ENCODE results near the gene DNAH10. TPM values are rescaled to one million over a fixed set of nuclear protein-coding genes. Genes with fewer than 3 reads are reported as not detected.
A peak's percentile ranks its signal among the peaks of the same experiment; 100 is the strongest.

The DNAH10 gene
- total RNA-seq, 4 donors from 2014 or later: under 0.01 to 1.7 (median 0.28) TPM

GRCh38 chr12:123760267-123760938 lies 1.7 kb upstream of the DNAH10 start:
- no peak for DNase-seq
- Histone ChIP-seq H3K4me1 (peaks cover 0 to 32% (median 4%) of the 10 kb centered on the region in 4 donors), H3K4me3 (no peak overlapping the region), H3K36me3 (peaks cover 0 to 24% (median 0%) of the 10 kb centered on the region in 3 donors), H3K27me3 (no peaks in the 10 kb centered on the region), H3K9me3 (no peaks in the 10 kb centered on the region), H3K27ac (no peak overlapping the region)
- no peak for TF ChIP-seq CTCF (IDR thresholded peaks at IDR 0.05)
- TF ChIP-seq POLR2A (IDR thresholded peaks at IDR 0.05): no peak

GRCh38 chr12:123762715-123763052 lies 583 bp downstream of the DNAH10 start:
- no peak for DNase-seq
- H3K36me3 ChIP-seq: peaks cover 0 to 7% (median 0%) of the 10 kb centered on the region in 3 donors

GRCh38 chr12:123763093-123763492 lies 992 bp downstream of the DNAH10 start:
- DNase-seq: peak in 1 of 3 donors; percentile 56
- H3K4me1 ChIP-seq: peaks cover 0 to 32% (median 4%) of the 10 kb centered on the region in 4 donors
- H3K9me3 ChIP-seq: no peaks in the 10 kb centered on the region
- no peak for TF ChIP-seq CTCF (IDR thresholded peaks at IDR 0.05)
- TF ChIP-seq POLR2A (IDR thresholded peaks at IDR 0.05): no peak
- peaks cover 0 to 7% (median 0%) of the 10 kb centered on the region in 3 donors for H3K36me3 ChIP-seq
- H3K4me3 ChIP-seq: peak overlapping the region in 1 of 4 donors; percentile 59
- H3K27me3 ChIP-seq: no peaks in the 10 kb centered on the region
- H3K27ac ChIP-seq: no peak overlapping the region

More at GRCh38 chr12:123762715-123763052, 583 bp downstream of the DNAH10 start:
- Histone ChIP-seq H3K9me3 (no peaks in the 10 kb centered on the region), H3K27ac (no peak overlapping the region), H3K27me3 (no peaks in the 10 kb centered on the region), H3K4me1 (peaks cover 0 to 32% (median 4%) of the 10 kb centered on the region in 4 donors), H3K4me3 (peak overlapping the region; percentile 38 to 63 (median 60))
- no peak for TF ChIP-seq CTCF (IDR thresholded peaks at IDR 0.05)

- Histone ChIP-seq H3K27me3 (no peaks in the 10 kb centered on the region), H3K4me3 (no peak overlapping the region), H3K36me3 (peaks cover 0 to 7% (median 0%) of the 10 kb centered on the region in 3 donors), H3K27ac (no peak overlapping the region), H3K9me3 (no peaks in the 10 kb centered on the region), H3K4me1 (peaks cover 0 to 32% (median 4%) of the 10 kb centered on the region in 4 donors)
- no peak for DNase-seq
- TF ChIP-seq POLR2A (IDR thresholded peaks at IDR 0.05) (no peak), CTCF (IDR thresholded peaks at IDR 0.05) (no peak)
These were observed 2.0 kb downstream of the DNAH10 start for GRCh38 chr12:123764109-123764508.

- no peak overlapping the region for H3K27ac ChIP-seq
- H3K4me1 ChIP-seq: peaks cover 0 to 32% (median 4%) of the 10 kb centered on the region in 4 donors
- no peak for DNase-seq
- H3K27me3 ChIP-seq: no peaks in the 10 kb centered on the region
- H3K9me3 ChIP-seq: no peaks in the 10 kb centered on the region
- no peaks in the 10 kb centered on the region for H3K36me3 ChIP-seq
- H3K4me3 ChIP-seq: no peak overlapping the region
- TF ChIP-seq CTCF (IDR thresholded peaks at IDR 0.05) (no peak), POLR2A (IDR thresholded peaks at IDR 0.05) (no peak)
These were observed 3.5 kb downstream of the DNAH10 start for GRCh38 chr12:123765504-123766035.
